HepG2 (cell line): ENCODE measurements around the gene TUBA4A. TPM values are rescaled to one million over a fixed set of nuclear protein-coding genes. Genes with fewer than 3 reads are reported as not detected.

Experiments
- ARHGAP35 ChIP-seq: sonication (generic); formaldehyde crosslinking; IDR thresholded peaks from 2 replicates; pipeline ENCODE4 v1.9.0; 2022; ENCODE audit warnings: mild to moderate bottlenecking, inconsistent platforms, moderate library complexity, missing genetic modification reagents, borderline replicate concordance
- EEA1 ChIP-seq: sonication (generic); formaldehyde crosslinking; IDR thresholded peaks from 2 replicates; pipeline ENCODE4 v1.5.1; 2020; ENCODE audit warnings: mild to moderate bottlenecking, missing genetic modification reagents, borderline replicate concordance
- ETV5 ChIP-seq: IDR thresholded peaks from 2 replicates; pipeline ENCODE4 v1.6.1; 2018; ENCODE audit warnings: missing biosample characterization, missing genetic modification reagents, inconsistent platforms, borderline replicate concordance
- GATAD1 ChIP-seq: IDR thresholded peaks from 2 replicates; pipeline ENCODE4 v1.6.1; 2016; ENCODE audit warnings: missing genetic modification reagents, missing compliant biosample characterization
- KAT8 ChIP-seq: IDR thresholded peaks from 2 replicates; pipeline ENCODE4 v1.6.1; 2016; ENCODE audit warnings: missing genetic modification reagents, missing compliant biosample characterization
- KLF9 ChIP-seq: IDR thresholded peaks from 2 replicates; pipeline ENCODE4 v1.6.1; 2016; ENCODE audit warnings: low read depth
- MBD4 ChIP-seq: IDR thresholded peaks from 2 replicates; pipeline ENCODE4 v1.6.1; 2012; ENCODE audit warnings: low read length, inconsistent platforms, borderline replicate concordance
- NCOA5 ChIP-seq: sonication (generic); formaldehyde crosslinking; IDR thresholded peaks from 2 replicates; pipeline ENCODE4 v1.4.0; 2020; ENCODE audit warnings: missing genetic modification reagents
- RBM39 ChIP-seq: fragments of 200-400 bp; formaldehyde crosslinking; IDR thresholded peaks from one replicate; pipeline ENCODE4 v1.6.1; 2018; ENCODE audit warnings: antibody characterized with exemption, mild to moderate bottlenecking, low read depth, low read length; ENCODE audit not compliant: poor library complexity, severe bottlenecking
- SNRNP70 ChIP-seq: fragments of 200-400 bp; formaldehyde crosslinking; IDR thresholded peaks from 2 replicates; pipeline ENCODE4 v1.6.1; 2017; ENCODE audit warnings: mild to moderate bottlenecking, low read depth, low read length, moderate library complexity
- TSC22D2 ChIP-seq: sonication (generic); formaldehyde crosslinking; IDR thresholded peaks from 2 replicates; pipeline ENCODE4 v1.5.1; 2020; ENCODE audit warnings: missing genetic modification reagents, mild to moderate bottlenecking, borderline replicate concordance
- ZBTB7A ChIP-seq: sonication (generic); formaldehyde crosslinking; IDR thresholded peaks from 2 replicates; pipeline ENCODE4 v1.8.0; 2022; ENCODE audit warnings: mild to moderate bottlenecking, missing genetic modification reagents
- ZC3H13 ChIP-seq: sonication (generic); formaldehyde crosslinking; IDR thresholded peaks from 2 replicates; pipeline ENCODE4 v1.8.1; 2023; ENCODE audit warnings: mild to moderate bottlenecking, missing genetic modification reagents, moderate library complexity
- ZNF136 ChIP-seq: sonication (generic); formaldehyde crosslinking; IDR thresholded peaks from 2 replicates; pipeline ENCODE4 v1.8.1; 2022; ENCODE audit warnings: low read depth, mild to moderate bottlenecking, moderate library complexity, missing genetic modification reagents
- ZNF547 ChIP-seq: sonication (generic); formaldehyde crosslinking; IDR thresholded peaks from 2 replicates; pipeline ENCODE4 v1.5.1; 2020; ENCODE audit warnings: mild to moderate bottlenecking, missing genetic modification reagents
- ZNF687 ChIP-seq: sonication (generic); formaldehyde crosslinking; IDR thresholded peaks from 2 replicates; pipeline ENCODE4 v1.5.1; 2020; ENCODE audit warnings: mild to moderate bottlenecking, missing genetic modification reagents, moderate library complexity
- ZNF75D ChIP-seq: sonication (generic); formaldehyde crosslinking; IDR thresholded peaks from 2 replicates; pipeline ENCODE4 v1.8.1; 2023; ENCODE audit warnings: missing genetic modification reagents, mild to moderate bottlenecking, borderline replicate concordance
- polyA plus RNA-seq, 8 experiments: library from polyadenylated mRNA; depleted of rRNA in 3 of 8; stranded (reverse) in 7 of 8; unstranded in 1 of 8; fragments of >200 nt; fragmentation: Illumina TruSeq in 4 of 8; extraction: Trizol in 4 of 8; gene quantifications; 2 replicates each; pipeline versions ENCODE4 v1.2.1 to v1.2.3, GENCODE V29; 2011 to 2016; ENCODE audit warnings: low read depth in 4 of 8, missing spikeins in 1 of 8, mixed read lengths in 1 of 8; ENCODE audit not compliant: insufficient read depth in 1 of 8
- total RNA-seq, 5 experiments: library from RNA; depleted of rRNA; stranded (reverse); fragments of >200 nt; fragmentation: Illumina TruSeq; extraction: Trizol; gene quantifications; 2 replicates each; pipeline ENCODE4 v1.2.3, GENCODE V29; 2016; ENCODE audit warnings: low read depth in 1 of 5
- TF ChIP-seq, protein P1 (sequence below): sonication (generic); formaldehyde crosslinking; IDR thresholded peaks from 2 replicates; pipeline ENCODE4 v1.4.0; 2020; ENCODE audit warnings: missing genetic modification reagents, mild to moderate bottlenecking, borderline replicate concordance
- TF ChIP-seq, protein P2 (sequence below): sonication (generic); IDR thresholded peaks from 2 replicates; pipeline ENCODE4 v1.6.1; 2016; ENCODE audit warnings: low read depth, borderline replicate concordance

TUBA4A gene
- total and polyA plus RNA-seq, 2 of the 13 experiments (the other 11 are each of a cell fraction or from before 2014, with no cell fraction given), result 1.3 to 12.7 TPM

DNA sequence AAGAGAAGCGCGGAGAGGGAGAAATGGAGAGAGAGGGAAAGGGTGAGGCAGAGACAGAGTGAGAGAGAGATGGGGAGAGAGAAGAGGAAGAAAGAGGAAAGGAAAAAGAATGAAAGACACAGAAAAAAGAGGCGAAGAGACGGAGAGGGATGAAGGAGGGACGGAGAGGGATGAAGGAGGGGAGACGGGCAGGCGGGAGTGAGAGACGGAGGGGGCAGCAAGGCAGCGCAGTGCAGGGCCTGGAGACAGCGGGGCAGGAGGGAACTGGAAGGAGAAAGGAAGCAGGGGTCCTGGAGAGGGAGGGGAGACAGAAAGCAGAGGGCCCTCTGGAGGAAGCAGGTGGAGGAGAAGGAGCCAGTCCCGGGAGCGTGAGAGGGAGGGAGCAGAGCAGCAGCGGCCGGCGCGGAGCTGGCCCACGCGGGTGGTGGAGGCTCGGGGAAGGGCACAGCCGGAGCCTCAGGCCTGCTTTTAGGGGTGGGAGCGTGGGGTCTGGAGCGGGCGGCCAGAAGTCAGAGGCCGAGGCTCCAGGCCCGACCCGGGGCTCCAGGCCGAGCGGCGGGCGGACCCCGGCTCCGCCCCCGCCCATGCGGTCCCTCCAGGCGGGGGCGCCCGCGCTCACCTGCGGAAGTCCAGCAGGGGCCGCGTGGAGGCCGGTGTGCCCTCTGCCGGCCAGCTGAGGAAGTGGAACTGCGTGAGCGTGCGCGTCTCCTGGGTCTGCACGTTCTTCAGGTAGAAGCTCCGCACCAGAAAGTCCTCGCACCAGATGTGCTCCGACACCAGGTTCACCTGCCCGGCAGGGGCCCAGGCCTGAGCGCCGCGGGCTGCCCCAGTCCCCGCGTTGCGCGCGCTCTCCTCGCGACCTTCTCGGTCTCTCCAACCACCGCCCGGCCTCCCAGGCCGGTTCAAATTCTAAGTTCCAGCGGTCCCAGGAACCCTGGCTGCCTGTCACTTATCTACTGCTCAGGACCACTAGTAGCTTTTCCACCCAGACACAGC is 40.9 kb upstream of the TUBA4A start (continued):
- TF ChIP-seq, protein P1, sequence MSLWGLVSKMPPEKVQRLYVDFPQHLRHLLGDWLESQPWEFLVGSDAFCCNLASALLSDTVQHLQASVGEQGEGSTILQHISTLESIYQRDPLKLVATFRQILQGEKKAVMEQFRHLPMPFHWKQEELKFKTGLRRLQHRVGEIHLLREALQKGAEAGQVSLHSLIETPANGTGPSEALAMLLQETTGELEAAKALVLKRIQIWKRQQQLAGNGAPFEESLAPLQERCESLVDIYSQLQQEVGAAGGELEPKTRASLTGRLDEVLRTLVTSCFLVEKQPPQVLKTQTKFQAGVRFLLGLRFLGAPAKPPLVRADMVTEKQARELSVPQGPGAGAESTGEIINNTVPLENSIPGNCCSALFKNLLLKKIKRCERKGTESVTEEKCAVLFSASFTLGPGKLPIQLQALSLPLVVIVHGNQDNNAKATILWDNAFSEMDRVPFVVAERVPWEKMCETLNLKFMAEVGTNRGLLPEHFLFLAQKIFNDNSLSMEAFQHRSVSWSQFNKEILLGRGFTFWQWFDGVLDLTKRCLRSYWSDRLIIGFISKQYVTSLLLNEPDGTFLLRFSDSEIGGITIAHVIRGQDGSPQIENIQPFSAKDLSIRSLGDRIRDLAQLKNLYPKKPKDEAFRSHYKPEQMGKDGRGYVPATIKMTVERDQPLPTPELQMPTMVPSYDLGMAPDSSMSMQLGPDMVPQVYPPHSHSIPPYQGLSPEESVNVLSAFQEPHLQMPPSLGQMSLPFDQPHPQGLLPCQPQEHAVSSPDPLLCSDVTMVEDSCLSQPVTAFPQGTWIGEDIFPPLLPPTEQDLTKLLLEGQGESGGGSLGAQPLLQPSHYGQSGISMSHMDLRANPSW, result no peak; the same call in 1 of the 2 replicates
- TF ChIP-seq ZC3H13 (CRISPR knock-in tag) (peak; percentile 66; the same call in 1 of the 2 replicates), TSC22D2 (peak; percentile 93; the same call in 1 of the 2 replicates), ZNF75D (CRISPR knock-in tag) (no peak), EEA1 (CRISPR knock-in tag) (peak; percentile 89; the same call in 1 of the 2 replicates), ZBTB7A (CRISPR knock-in tag) (0 out of 2 replicates have a peak, but pooled peaks have one; percentile 8), ZNF547 (peak; percentile 92; the same call in 1 of the 2 replicates), NCOA5 (CRISPR knock-in tag) (no peak), MBD4 (no peak), KAT8 (peak; percentile 83), RBM39 (peak; percentile 91), ETV5 (CRISPR knock-in tag) (peak; percentile 92), KLF9 (CRISPR knock-in tag) (0 out of 2 replicates have a peak, but pooled peaks have one; percentile 34), ZNF136 (CRISPR knock-in tag) (peak; percentile 70; the same call in 1 of the 2 replicates), GATAD1 (CRISPR knock-in tag) (peak; percentile 76), SNRNP70 (no peak), ARHGAP35 (no peak; the same call in 1 of the 2 replicates), ZNF687 (CRISPR knock-in tag) (peak; percentile 97)
- TF ChIP-seq, protein P2, sequence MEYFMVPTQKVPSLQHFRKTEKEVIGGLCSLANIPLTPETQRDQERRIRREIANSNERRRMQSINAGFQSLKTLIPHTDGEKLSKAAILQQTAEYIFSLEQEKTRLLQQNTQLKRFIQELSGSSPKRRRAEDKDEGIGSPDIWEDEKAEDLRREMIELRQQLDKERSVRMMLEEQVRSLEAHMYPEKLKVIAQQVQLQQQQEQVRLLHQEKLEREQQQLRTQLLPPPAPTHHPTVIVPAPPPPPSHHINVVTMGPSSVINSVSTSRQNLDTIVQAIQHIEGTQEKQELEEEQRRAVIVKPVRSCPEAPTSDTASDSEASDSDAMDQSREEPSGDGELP, result peak; percentile 71
